Neural cell (in vitro differentiated cells): Measurements from ENCODE around the gene NRF1. TPM values are rescaled to one million over a fixed set of nuclear protein-coding genes. Genes with fewer than 3 reads are reported as not detected.

Experiments
- H2AFZ ChIP-seq: fragments of 200-600, 300-800 bp; sonication (generic), shearing (Covaris generic); 2 replicates; pipeline ENCODE4 v1.6.0; 2014; ENCODE audit warnings: low read depth, mild to moderate bottlenecking, antibody characterized with exemption, low read length, moderate library complexity
- H3F3A ChIP-seq: fragments of 200-600 bp; shearing (Covaris generic); 2 replicates; pipeline ENCODE4 v1.6.1; 2016; ENCODE audit warnings: mild to moderate bottlenecking, moderate library complexity, mixed read lengths, antibody characterized with exemption, low read length; ENCODE audit not compliant: insufficient read depth, poor library complexity, severe bottlenecking
- H3K27ac ChIP-seq: fragments of 200-600, 300-800 bp; sonication (generic), shearing (Covaris generic); 2 replicates; pipeline ENCODE4 v1.5.1; 2014; ENCODE audit warnings: mild to moderate bottlenecking, low read length, moderate library complexity
- H3K27me3 ChIP-seq: fragments of 300-800, 200-600 bp; sonication (generic), shearing (Covaris generic); 2 replicates; pipeline ENCODE4 v1.6.0; 2014; ENCODE audit warnings: mild to moderate bottlenecking, low read depth, low read length, moderate library complexity; ENCODE audit not compliant: insufficient read depth
- H3K36me3 ChIP-seq: fragments of 300-800, 200-600 bp; sonication (generic), shearing (Covaris generic); 2 replicates; pipeline ENCODE4 v1.5.1; 2014; ENCODE audit warnings: mild to moderate bottlenecking, antibody characterized with exemption, low read length, moderate library complexity; ENCODE audit not compliant: insufficient read depth
- H3K4me2 ChIP-seq: fragments of 300-800, 200-600 bp; sonication (generic), shearing (Covaris generic); 2 replicates; pipeline ENCODE4 v1.6.0; 2014; ENCODE audit warnings: mild to moderate bottlenecking, low read length
- H3K4me3 ChIP-seq: fragments of 300-800, 200-600 bp; sonication (generic), shearing (Covaris generic); 2 replicates; pipeline ENCODE4 v1.5.1; 2014; ENCODE audit warnings: mild to moderate bottlenecking, low read length, moderate library complexity
- H3K79me2 ChIP-seq: fragments of 200-600 bp; shearing (Covaris generic); replicated peaks from 2 replicates; pipeline ENCODE4 v1.6.0; 2014; ENCODE audit warnings: mild to moderate bottlenecking, low read length, moderate library complexity; ENCODE audit not compliant: insufficient read depth
- H3K9ac ChIP-seq: fragments of 300-800, 200-600 bp; sonication (generic), shearing (Covaris generic); 2 replicates; pipeline ENCODE4 v1.6.1; 2016; ENCODE audit warnings: mild to moderate bottlenecking, low read length, mixed read lengths
- H3K9me2 ChIP-seq: fragments of 200-600 bp; shearing (Covaris generic); 2 replicates; pipeline ENCODE4 v1.6.1; 2016; ENCODE audit warnings: mild to moderate bottlenecking, low read length, mixed read lengths; ENCODE audit not compliant: insufficient read depth
- H3K9me3 ChIP-seq: fragments of 200-600, 300-800 bp; sonication (generic), shearing (Covaris generic); 2 replicates; pipeline ENCODE4 v1.6.1; 2016; ENCODE audit warnings: mild to moderate bottlenecking, mixed run types, low read length, moderate library complexity, mixed read lengths
- H4K20me1 ChIP-seq: fragments of 200-600 bp; shearing (Covaris generic); 2 replicates; pipeline ENCODE4 v1.6.1; 2016; ENCODE audit warnings: mild to moderate bottlenecking, mixed run types; ENCODE audit not compliant: insufficient read depth
- EP300 ChIP-seq: fragments of 450-650 bp; conservative IDR thresholded peaks from 2 replicates; pipeline ENCODE4 v1.6.1; 2014; ENCODE audit warnings: antibody characterized with exemption, mild to moderate bottlenecking, moderate library complexity; ENCODE audit not compliant: poor library complexity, severe bottlenecking
- EZH2 ChIP-seq: fragments of 200-600, 300-800 bp; shearing (Covaris generic), sonication (generic); IDR thresholded peaks from 2 replicates; pipeline ENCODE4 v1.6.1; 2014; ENCODE audit warnings: antibody characterized with exemption, low read length, borderline replicate concordance, mild to moderate bottlenecking; ENCODE audit not compliant: insufficient read depth, poor library complexity, severe bottlenecking
- MXI1 ChIP-seq: fragments of 450-650 bp; conservative IDR thresholded peaks from 2 replicates; pipeline ENCODE4 v1.6.1; 2014; ENCODE audit warnings: antibody characterized with exemption, mild to moderate bottlenecking; ENCODE audit not compliant: poor library complexity, severe bottlenecking
- RAD21 ChIP-seq: fragments of 450-650 bp; conservative IDR thresholded peaks from 2 replicates; pipeline ENCODE4 v1.6.1; 2014; ENCODE audit warnings: antibody characterized with exemption, mild to moderate bottlenecking, moderate library complexity
- SMC3 ChIP-seq: fragments of 450-650 bp; conservative IDR thresholded peaks from 2 replicates; pipeline ENCODE4 v1.6.1; 2014; ENCODE audit warnings: antibody characterized with exemption, mild to moderate bottlenecking, moderate library complexity; ENCODE audit not compliant: poor library complexity
- TAF1 ChIP-seq: IDR thresholded peaks from 2 replicates; pipeline ENCODE4 v1.6.1; 2012; ENCODE audit warnings: low read depth
- polyA plus RNA-seq: library from polyadenylated mRNA; depleted of rRNA; stranded (reverse); fragments of >200 nt; gene quantifications from 2 replicates; pipeline ENCODE4 v1.2.3, GENCODE V29; 2014
- TF ChIP-seq, protein P1 (sequence below): fragments of 450-650 bp; IDR thresholded peaks from 2 replicates; pipeline ENCODE4 v1.5.1; 2014; ENCODE audit warnings: antibody characterized with exemption, mild to moderate bottlenecking, moderate library complexity; ENCODE audit not compliant: poor library complexity, severe bottlenecking
- TF ChIP-seq, protein P2 (sequence below): IDR thresholded peaks from 2 replicates; pipeline ENCODE4 v1.6.1; 2012; ENCODE audit warnings: borderline replicate concordance

Gene NRF1
- polyA plus RNA-seq, 1 donor from 2014 or later = 13.2 TPM

DNA sequence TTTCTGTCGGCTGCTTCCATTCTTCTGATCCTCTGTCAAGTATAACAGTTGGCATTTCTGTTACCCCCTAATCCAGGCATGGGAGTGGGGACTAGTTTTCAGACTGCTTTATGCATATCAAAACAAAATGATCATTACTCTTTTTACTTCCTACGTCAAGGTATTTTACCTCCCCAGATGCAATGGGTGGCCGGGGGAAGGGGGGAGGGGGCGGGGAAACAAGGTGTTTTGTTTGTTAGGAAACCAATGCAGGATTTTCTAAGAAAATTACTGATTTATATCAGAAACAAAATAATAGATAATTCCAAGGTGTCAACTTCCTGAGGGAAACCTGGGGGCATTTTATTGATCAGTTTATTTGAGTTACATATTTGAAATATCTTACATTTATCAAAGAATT is 66.3 kb downstream of the NRF1 start:
- no peaks in the 10 kb centered on the region for H3K79me2 ChIP-seq
- no peaks in the 10 kb centered on the region for H3F3A ChIP-seq
- no peak for TF ChIP-seq EP300
- TF ChIP-seq, protein P1, sequence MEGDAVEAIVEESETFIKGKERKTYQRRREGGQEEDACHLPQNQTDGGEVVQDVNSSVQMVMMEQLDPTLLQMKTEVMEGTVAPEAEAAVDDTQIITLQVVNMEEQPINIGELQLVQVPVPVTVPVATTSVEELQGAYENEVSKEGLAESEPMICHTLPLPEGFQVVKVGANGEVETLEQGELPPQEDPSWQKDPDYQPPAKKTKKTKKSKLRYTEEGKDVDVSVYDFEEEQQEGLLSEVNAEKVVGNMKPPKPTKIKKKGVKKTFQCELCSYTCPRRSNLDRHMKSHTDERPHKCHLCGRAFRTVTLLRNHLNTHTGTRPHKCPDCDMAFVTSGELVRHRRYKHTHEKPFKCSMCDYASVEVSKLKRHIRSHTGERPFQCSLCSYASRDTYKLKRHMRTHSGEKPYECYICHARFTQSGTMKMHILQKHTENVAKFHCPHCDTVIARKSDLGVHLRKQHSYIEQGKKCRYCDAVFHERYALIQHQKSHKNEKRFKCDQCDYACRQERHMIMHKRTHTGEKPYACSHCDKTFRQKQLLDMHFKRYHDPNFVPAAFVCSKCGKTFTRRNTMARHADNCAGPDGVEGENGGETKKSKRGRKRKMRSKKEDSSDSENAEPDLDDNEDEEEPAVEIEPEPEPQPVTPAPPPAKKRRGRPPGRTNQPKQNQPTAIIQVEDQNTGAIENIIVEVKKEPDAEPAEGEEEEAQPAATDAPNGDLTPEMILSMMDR = no peak
- no peak for TF ChIP-seq EZH2
- no peaks in the 10 kb centered on the region for H3K9me2 ChIP-seq
- peaks cover 7% of the 10 kb centered on the region for H3K36me3 ChIP-seq
- H4K20me1 ChIP-seq = no peaks in the 10 kb centered on the region
- H3K4me3 ChIP-seq = no peak overlapping the region
- no peak overlapping the region for H2AFZ ChIP-seq
- H3K9ac ChIP-seq = no peak overlapping the region
- no peak overlapping the region for H3K4me2 ChIP-seq
- H3K27me3 ChIP-seq = no peaks in the 10 kb centered on the region
- H3K9me3 ChIP-seq = no peaks in the 10 kb centered on the region
- H3K27ac ChIP-seq = no peak overlapping the region

- Histone ChIP-seq H3K36me3 (peaks cover 7% of the 10 kb centered on the region), H3K4me3 (no peak overlapping the region), H3K79me2 (no peaks in the 10 kb centered on the region), H3K9ac (no peak overlapping the region), H3K27me3 (no peaks in the 10 kb centered on the region), H3K9me3 (no peaks in the 10 kb centered on the region), H4K20me1 (no peaks in the 10 kb centered on the region), H3F3A (no peaks in the 10 kb centered on the region), H3K27ac (no peak overlapping the region), H3K4me2 (no peak overlapping the region), H2AFZ (no peak overlapping the region), H3K9me2 (no peaks in the 10 kb centered on the region)
- TF ChIP-seq EZH2 = no peak
These were observed 67.1 kb downstream of the NRF1 start for GRCh38 chr7:129678606-129679005.

DNA sequence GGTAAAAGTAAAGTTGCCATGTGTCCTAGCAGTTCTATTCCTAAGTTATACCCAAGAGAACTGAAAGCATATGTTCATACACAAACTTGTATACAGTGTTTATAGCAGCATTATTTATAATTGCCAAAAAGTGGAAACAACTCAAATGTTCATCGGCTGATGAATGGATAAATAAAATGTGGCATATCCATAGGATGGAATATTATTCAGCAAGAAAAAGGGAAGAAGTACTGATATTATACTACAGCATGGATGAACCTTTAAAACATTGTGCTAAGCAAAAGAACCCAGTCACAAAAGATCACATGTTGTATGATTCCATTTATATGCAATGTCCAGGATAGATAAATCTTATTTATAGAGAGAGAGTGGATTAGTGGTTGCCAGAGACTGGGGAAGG is 68.9 kb downstream of the NRF1 start:
- Histone ChIP-seq H4K20me1 (no peaks in the 10 kb centered on the region), H3F3A (no peaks in the 10 kb centered on the region)
- TF ChIP-seq RAD21 = no peak
- TF ChIP-seq, protein P1 = no peak
- no peak for TF ChIP-seq MXI1
- TF ChIP-seq TAF1 = no peak
- TF ChIP-seq, protein P2, sequence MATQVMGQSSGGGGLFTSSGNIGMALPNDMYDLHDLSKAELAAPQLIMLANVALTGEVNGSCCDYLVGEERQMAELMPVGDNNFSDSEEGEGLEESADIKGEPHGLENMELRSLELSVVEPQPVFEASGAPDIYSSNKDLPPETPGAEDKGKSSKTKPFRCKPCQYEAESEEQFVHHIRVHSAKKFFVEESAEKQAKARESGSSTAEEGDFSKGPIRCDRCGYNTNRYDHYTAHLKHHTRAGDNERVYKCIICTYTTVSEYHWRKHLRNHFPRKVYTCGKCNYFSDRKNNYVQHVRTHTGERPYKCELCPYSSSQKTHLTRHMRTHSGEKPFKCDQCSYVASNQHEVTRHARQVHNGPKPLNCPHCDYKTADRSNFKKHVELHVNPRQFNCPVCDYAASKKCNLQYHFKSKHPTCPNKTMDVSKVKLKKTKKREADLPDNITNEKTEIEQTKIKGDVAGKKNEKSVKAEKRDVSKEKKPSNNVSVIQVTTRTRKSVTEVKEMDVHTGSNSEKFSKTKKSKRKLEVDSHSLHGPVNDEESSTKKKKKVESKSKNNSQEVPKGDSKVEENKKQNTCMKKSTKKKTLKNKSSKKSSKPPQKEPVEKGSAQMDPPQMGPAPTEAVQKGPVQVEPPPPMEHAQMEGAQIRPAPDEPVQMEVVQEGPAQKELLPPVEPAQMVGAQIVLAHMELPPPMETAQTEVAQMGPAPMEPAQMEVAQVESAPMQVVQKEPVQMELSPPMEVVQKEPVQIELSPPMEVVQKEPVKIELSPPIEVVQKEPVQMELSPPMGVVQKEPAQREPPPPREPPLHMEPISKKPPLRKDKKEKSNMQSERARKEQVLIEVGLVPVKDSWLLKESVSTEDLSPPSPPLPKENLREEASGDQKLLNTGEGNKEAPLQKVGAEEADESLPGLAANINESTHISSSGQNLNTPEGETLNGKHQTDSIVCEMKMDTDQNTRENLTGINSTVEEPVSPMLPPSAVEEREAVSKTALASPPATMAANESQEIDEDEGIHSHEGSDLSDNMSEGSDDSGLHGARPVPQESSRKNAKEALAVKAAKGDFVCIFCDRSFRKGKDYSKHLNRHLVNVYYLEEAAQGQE = no peak
- TF ChIP-seq SMC3 = no peak
- TF ChIP-seq EP300 = no peak
- no peak for TF ChIP-seq EZH2

More for the DNA sequence above, 68.9 kb downstream of the NRF1 start:
- no peak overlapping the region for H3K27ac ChIP-seq
- no peak overlapping the region for H3K4me3 ChIP-seq
- H3K79me2 ChIP-seq = no peaks in the 10 kb centered on the region
- H3K4me2 ChIP-seq = no peak overlapping the region
- H3K9me3 ChIP-seq = no peaks in the 10 kb centered on the region
- H3K9me2 ChIP-seq = no peaks in the 10 kb centered on the region
- no peak overlapping the region for H2AFZ ChIP-seq
- H3K36me3 ChIP-seq = peaks cover 7% of the 10 kb centered on the region
- no peaks in the 10 kb centered on the region for H3K27me3 ChIP-seq
- no peak overlapping the region for H3K9ac ChIP-seq
